ENCODE measurements around the gene CACNA1A.

DNA sequence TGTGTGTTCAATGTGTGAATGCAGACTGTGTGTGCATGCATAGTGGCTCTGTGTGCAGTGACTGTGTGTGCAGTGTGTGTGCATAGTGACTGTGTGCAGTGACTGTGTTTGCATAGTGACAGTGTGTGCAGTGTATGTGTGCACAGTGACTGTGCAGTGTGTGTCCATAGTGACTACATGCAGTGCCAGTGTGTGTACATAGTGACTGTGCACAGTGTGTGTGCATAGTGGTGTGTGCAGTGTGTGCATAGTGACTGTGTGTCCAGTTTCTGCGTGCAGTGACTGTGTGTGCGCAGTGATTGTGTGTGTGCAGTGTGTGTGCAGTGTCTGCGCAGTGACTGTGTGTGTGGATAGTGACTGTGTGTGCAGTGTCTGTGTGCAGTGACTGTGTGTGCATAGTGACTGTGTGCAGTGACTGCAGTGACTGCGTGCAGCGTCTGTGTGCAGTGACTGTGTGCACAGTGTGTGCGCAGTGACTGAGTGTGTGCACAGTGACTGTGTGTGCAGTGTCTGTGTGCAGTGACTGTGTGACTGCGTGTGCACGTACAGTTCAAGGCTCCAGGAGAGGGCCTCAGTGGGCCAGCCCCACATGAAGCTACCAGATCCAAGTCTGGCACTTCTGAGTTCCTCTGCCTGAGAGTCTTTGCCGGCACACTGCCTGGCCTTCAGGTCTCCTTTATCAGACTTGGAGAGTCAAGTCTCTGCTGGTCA lies 265.8 kb downstream of the CACNA1A start:
- TF ChIP-seq, protein P1, sequence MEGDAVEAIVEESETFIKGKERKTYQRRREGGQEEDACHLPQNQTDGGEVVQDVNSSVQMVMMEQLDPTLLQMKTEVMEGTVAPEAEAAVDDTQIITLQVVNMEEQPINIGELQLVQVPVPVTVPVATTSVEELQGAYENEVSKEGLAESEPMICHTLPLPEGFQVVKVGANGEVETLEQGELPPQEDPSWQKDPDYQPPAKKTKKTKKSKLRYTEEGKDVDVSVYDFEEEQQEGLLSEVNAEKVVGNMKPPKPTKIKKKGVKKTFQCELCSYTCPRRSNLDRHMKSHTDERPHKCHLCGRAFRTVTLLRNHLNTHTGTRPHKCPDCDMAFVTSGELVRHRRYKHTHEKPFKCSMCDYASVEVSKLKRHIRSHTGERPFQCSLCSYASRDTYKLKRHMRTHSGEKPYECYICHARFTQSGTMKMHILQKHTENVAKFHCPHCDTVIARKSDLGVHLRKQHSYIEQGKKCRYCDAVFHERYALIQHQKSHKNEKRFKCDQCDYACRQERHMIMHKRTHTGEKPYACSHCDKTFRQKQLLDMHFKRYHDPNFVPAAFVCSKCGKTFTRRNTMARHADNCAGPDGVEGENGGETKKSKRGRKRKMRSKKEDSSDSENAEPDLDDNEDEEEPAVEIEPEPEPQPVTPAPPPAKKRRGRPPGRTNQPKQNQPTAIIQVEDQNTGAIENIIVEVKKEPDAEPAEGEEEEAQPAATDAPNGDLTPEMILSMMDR (IDR thresholded peaks at IDR 0.05; ENCODE audit: insufficient read depth, low read length, poor library complexity, severe bottlenecking): no peak
- no peak for TF ChIP-seq EZH2phosphoT487 (conservative IDR thresholded peaks at IDR 0.05; ENCODE audit: low read length)

All from SU-DHL-6 (cell line).